Heart right ventricle (tissue), 16 donors: ENCODE data around the gene MACROD2. TPM values are rescaled to one million over a fixed set of nuclear protein-coding genes. Genes with fewer than 3 reads are reported as not detected.

Source experiments
- ATAC-seq, 8 donors: fragments of 200-7000 bp; cut with Tn5 transposase; one replicate each; pipeline ENCODE4 v1.9.1; 2020; ENCODE audit warnings: mild to moderate bottlenecking in 8 of 8, moderate library complexity in 8 of 8, moderate number of reproducible peaks in 1 of 8
- DNase-seq, 2 donors: peaks; one replicate each; pipeline ENCODE4 v3.0.0-alpha.2; 2020
- H3K27ac ChIP-seq, 10 donors: fragments of 200-600 bp; sonication (generic) in 2 of 10; one replicate each; pipeline versions ENCODE4 v1.5.0 to v1.8.0; 2020 to 2022; ENCODE audit warnings: mild to moderate bottlenecking in 3 of 10
- H3K27me3 ChIP-seq, 7 donors: fragments of 200-600 bp; one replicate each; pipeline ENCODE4 v1.8.0; 2021 to 2022; ENCODE audit warnings: mild to moderate bottlenecking in 2 of 7
- H3K36me3 ChIP-seq, 9 donors: fragments of 200-600 bp; sonication (generic) in 1 of 9; one replicate each; pipeline versions ENCODE4 v1.5.0 to v1.8.0; 2020 to 2022; ENCODE audit warnings: mild to moderate bottlenecking in 2 of 9
- H3K4me1 ChIP-seq, 9 donors: fragments of 200-600 bp; sonication (generic) in 1 of 9; one replicate each; pipeline versions ENCODE4 v1.5.0 to v1.8.0; 2020 to 2022; ENCODE audit warnings: mild to moderate bottlenecking in 4 of 9
- H3K4me3 ChIP-seq, 10 donors: fragments of 200-600 bp; sonication (generic) in 2 of 10; one replicate each; pipeline versions ENCODE4 v1.5.0 to v1.8.0; 2020 to 2022; ENCODE audit warnings: mild to moderate bottlenecking in 7 of 10, moderate library complexity in 2 of 10
- H3K9me3 ChIP-seq, 11 donors: fragments of 200-600 bp in 10 of 11; sonication (generic) in 2 of 11; one replicate each; pipeline versions ENCODE4 v1.5.0 to v1.8.0; 2013 to 2022; ENCODE audit warnings: mild to moderate bottlenecking in 2 of 11, control low read depth in 1 of 11, moderate library complexity in 1 of 11
- CTCF ChIP-seq, 9 donors: fragments of 200-600 bp; sonication (generic) in 2 of 9; IDR thresholded peaks; one replicate each; pipeline versions ENCODE4 v1.5.0 to v1.8.0; 2021 to 2022; ENCODE audit warnings: antibody characterized with exemption in 9 of 9, mild to moderate bottlenecking in 5 of 9, moderate library complexity in 1 of 9
- WGBS, 2 donors: extraction: QIAGEN DNeasy Blood & Tissue Kit; methylation state at CpG; one replicate each; pipeline ENCODE4 v1.1.7; 2013; ENCODE audit warnings: inconsistent platforms in 1 of 2; 5-methylcytosine and 5-hydroxymethylcytosine counted together
- intact Hi-C, 10 donors: fragments of 100-400 bp; cut with DNase I; formaldehyde crosslinking; loops; one replicate each; pipeline versions ENCODE4 v1.11.1 to v1.14.2; 2022
- polyA plus RNA-seq, 2 donors: library from polyadenylated mRNA; stranded (reverse); fragments of 200-250 nt; gene quantifications; one replicate each; pipeline ENCODE4 v1.2.3, GENCODE V29; 2013
- total RNA-seq, 10 donors: library from RNA; stranded (reverse); fragmentation: NEBNext Ultra II Directional in 3 of 10; extraction: Animal tissue kit (Norgen Biotek cat#: 25700) in 3 of 10; gene quantifications; one replicate each; pipeline versions ENCODE4 v1.2.1 to v1.2.4, GENCODE V29; 2021 to 2023
- donor health status: Arrhythmogenic right ventricular cardiomyopathy.
- donor health status: ischemic (EF 13 %, LVEDD 7.1; RV severe dilation, severe dysfunction).
- donor health status: healthy with polysubstance abuse.
- donor health status: DM: no; HTN: yes; CAD: no.
- donor health status: DM: no; HTN: no; CAD: no.
- donor health status: ischemic (EF 25% LVEDD 6.9; RV normal size, moderate dysfunction).
- donor health status: ischemic (EF 25% LVEDD 5.7; RV mildly dilated, moderate dysfunction).
- donor health status: healthy.
- donor health status: DM: yes; HTN: yes; CAD: no.
- donor health status: Ischemic cardiomyopathy.
- donor health status: ischemic (EF 35%, LVEDD 5.7; RV mildly dilated, moderate dysfunction).
- donor health status: nonischemic (EF 11% LVEDD 7.7; RV severe dilation, severe dysfunction).
- donor health status: DM: yes; HTN: yes; CAD: no.
- donor health status: PGD.
- donor health status: ischemic (EF 29% LVEDD 5.4; RV normal size, mild dysfunction).
- donor health status: nonischemic (EF 23%, LVEDD 6.1; RV moderate dilation, normal function).

MACROD2 gene
- total and polyA plus RNA-seq, 12 donors, result 0.28 to 6.4 (median 4.1) TPM

GRCh38 chr20:14816471-14816870, 821.2 kb downstream of the MACROD2 start:
- intact Hi-C loops, result no loop called here
- Histone ChIP-seq H3K27me3 (no peaks in the 10 kb centered on the region), H3K9me3 (peaks cover 0 to 24% (median 2%) of the 10 kb centered on the region in 11 donors), H3K4me3 (no peak overlapping the region), H3K27ac (no peak overlapping the region), H3K4me1 (no peaks in the 10 kb centered on the region), H3K36me3 (no peaks in the 10 kb centered on the region)
- TF ChIP-seq CTCF (IDR thresholded peaks at IDR 0.05), result no peak
- DNase-seq, result no peak
- ATAC-seq, result no peak
- WGBS, 2 donors, result 94 to 100% methylated on average over 1 of the region's 1 CpG

GRCh38 chr20:14817101-14817500, 821.8 kb downstream of the MACROD2 start:
- 69 to 72% methylated on average over 3 of the region's 3 CpGs for WGBS, 2 donors
- Histone ChIP-seq H3K27ac (no peak overlapping the region), H3K27me3 (no peaks in the 10 kb centered on the region), H3K4me1 (no peaks in the 10 kb centered on the region), H3K9me3 (peaks cover 0 to 18% (median 0%) of the 10 kb centered on the region in 11 donors), H3K4me3 (no peak overlapping the region), H3K36me3 (no peaks in the 10 kb centered on the region)
- intact Hi-C loops, result no loop called here
- no peak for TF ChIP-seq CTCF (IDR thresholded peaks at IDR 0.05)
- ATAC-seq (no peak), DNase-seq (no peak)

- Histone ChIP-seq H3K27me3 (no peaks in the 10 kb centered on the region), H3K27ac (no peak overlapping the region), H3K9me3 (peaks cover 0 to 5% (median 0%) of the 10 kb centered on the region in 11 donors), H3K4me3 (no peak overlapping the region), H3K36me3 (no peaks in the 10 kb centered on the region), H3K4me1 (no peaks in the 10 kb centered on the region)
- 91 to 93% methylated on average over 9 of the region's 9 CpGs for WGBS, 2 donors
- no peak for TF ChIP-seq CTCF (IDR thresholded peaks at IDR 0.05)
- no peak for DNase-seq
- intact Hi-C loops, result no loop called here
- no peak for ATAC-seq
Measured at GRCh38 chr20:14820771-14821170, 825.5 kb downstream of the MACROD2 start.

- Histone ChIP-seq H3K36me3 (no peaks in the 10 kb centered on the region), H3K4me3 (no peak overlapping the region), H3K27me3 (no peaks in the 10 kb centered on the region), H3K4me1 (no peaks in the 10 kb centered on the region), H3K27ac (no peak overlapping the region), H3K9me3 (peaks cover 0 to 5% (median 0%) of the 10 kb centered on the region in 11 donors)
- no peak for DNase-seq
- intact Hi-C loops, result no loop called here
- ATAC-seq, result no peak
- no peak for TF ChIP-seq CTCF (IDR thresholded peaks at IDR 0.05)
- 72 to 86% methylated on average over 3 of the region's 3 CpGs for WGBS, 2 donors
Measured at GRCh38 chr20:14821251-14821650, 825.9 kb downstream of the MACROD2 start.
